Measurements from ENCODE around the gene NECAB3. TPM values are rescaled to one million over a fixed set of nuclear protein-coding genes. Genes with fewer than 3 reads are reported as not detected.
A peak's percentile ranks its signal among the peaks of the same experiment; 100 is the strongest.

Gene NECAB3
- total and polyA plus RNA-seq, 2 donors (not counting 3 experiments of a cell fraction or from before 2014, with no cell fraction given), result 18.1 to 22.4 TPM

- H3K9ac ChIP-seq (replicated peaks; ENCODE audit: extremely low read depth, insufficient read depth, low read length), result no peak within 1 kb of the TSS
- H3K9me3 ChIP-seq (replicated peaks; ENCODE audit: control insufficient read depth, insufficient read depth, low read length), result no peaks in the 10 kb centered on the region
- H4K20me1 ChIP-seq (replicated peaks; ENCODE audit: control insufficient read depth, extremely low read depth, insufficient read depth, low read length), result no peaks in the 10 kb centered on the region
- peak; percentile 100 for FAIRE-seq
- ChIA-PET CTCF (interaction anchor here (0.7 to 2.7 kb wide), 6 partner anchors 12 to 273 kb away, joined by 3 to 10 read pairs (median 4); partner anchors contain the start of gene ZNF341), POLR2A (no interaction called here)
- dilution Hi-C loops (cut with MboI; ENCODE audit: extremely low pct_ligation_motif_present, low sequenced_read_pairs) (no loop called here), intact Hi-C loops (cut with micrococcal nuclease) (no loop called here)
- H2AFZ ChIP-seq (ENCODE audit: low read depth, low read length), result peak within 1 kb of the TSS; percentile 94
- no TSS peak for BruUV-seq (replicated peaks)
- H3K4me2 ChIP-seq (ENCODE audit: insufficient read depth, low read length), result peak within 1 kb of the TSS; percentile 29
- TF ChIP-seq POLR2AphosphoS5 (IDR thresholded peaks at IDR 0.05; ENCODE audit: insufficient read depth, low read depth, low read length), result peak; percentile 56
- peak; percentile 56 for TF ChIP-seq POLR2A (IDR thresholded peaks at IDR 0.05; ENCODE audit: low read depth, low read length)
- no peak for TF ChIP-seq MYC (IDR thresholded peaks at IDR 0.05; ENCODE audit: low read depth, low read length)
- no peaks in the 10 kb centered on the region for H3K9me1 ChIP-seq (replicated peaks; ENCODE audit: control insufficient read depth, extremely low read depth, insufficient read depth, low read length)
- peak; percentile 97 for DNase-seq (ENCODE audit: low read depth, low spot score)
- H3K79me2 ChIP-seq (ENCODE audit: control insufficient read depth, insufficient read depth, low read length), result no peaks in the 10 kb centered on the region
- no peaks in the 10 kb centered on the region for H3K36me3 ChIP-seq (ENCODE audit: control insufficient read depth in 2 of 2, extremely low read depth in 1 of 2, insufficient read depth in 2 of 2, low read length in 2 of 2)
- H3K27ac ChIP-seq (ENCODE audit: insufficient read depth, low read depth, low read length), result no peak within 1 kb of the TSS
- peaks cover 2% of the 10 kb centered on the region for H3K4me1 ChIP-seq (ENCODE audit: control insufficient read depth, extremely low read depth, insufficient read depth, low read length)
- H3K4me3 ChIP-seq (replicated peaks in 1 of 3; ENCODE audit: insufficient read depth in 1 of 3, low read depth in 1 of 3, low read length in 3 of 3), result peak within 1 kb of the TSS in 2 of 3 experiments; percentile 34 to 68
- no peaks in the 10 kb centered on the region for H3K27me3 ChIP-seq (ENCODE audit: control insufficient read depth in 2 of 2, insufficient read depth in 2 of 2, low read length in 2 of 2)
These were observed 45.9 kb upstream of the NECAB3 start, which contains the start of gene PXMP4 for GRCh38 chr20:33719989-33720709. TSS of gene PXMP4 (minus strand) at chr20:33720310. CDS start at chr20:33720207, 103 bp downstream.

GRCh38 chr20:33719277-33719988 is 45.2 kb upstream of the NECAB3 start:
- peak overlapping the region; percentile 67 for H2AFZ ChIP-seq (ENCODE audit: low read depth, low read length)
- H3K27me3 ChIP-seq (ENCODE audit: control insufficient read depth in 2 of 2, insufficient read depth in 2 of 2, low read length in 2 of 2), result no peaks in the 10 kb centered on the region
- DNase-seq (ENCODE audit: low read depth, low spot score), result no peak
- H3K9me1 ChIP-seq (replicated peaks; ENCODE audit: control insufficient read depth, extremely low read depth, insufficient read depth, low read length), result no peaks in the 10 kb centered on the region
- dilution Hi-C loops (cut with MboI; ENCODE audit: extremely low pct_ligation_motif_present, low sequenced_read_pairs) (no loop called here), intact Hi-C loops (cut with micrococcal nuclease) (no loop called here)
- no peaks in the 10 kb centered on the region for H3K9me3 ChIP-seq (replicated peaks; ENCODE audit: control insufficient read depth, insufficient read depth, low read length)
- no peaks in the 10 kb centered on the region for H4K20me1 ChIP-seq (replicated peaks; ENCODE audit: control insufficient read depth, extremely low read depth, insufficient read depth, low read length)
- H3K4me2 ChIP-seq (ENCODE audit: insufficient read depth, low read length), result peak overlapping the region; percentile 14
- POLR2A ChIA-PET, result no interaction called here
- no peaks in the 10 kb centered on the region for H3K79me2 ChIP-seq (ENCODE audit: control insufficient read depth, insufficient read depth, low read length)
- no peak for FAIRE-seq
- peaks cover 2% of the 10 kb centered on the region for H3K4me1 ChIP-seq (ENCODE audit: control insufficient read depth, extremely low read depth, insufficient read depth, low read length)
- no peak overlapping the region for H3K27ac ChIP-seq (ENCODE audit: insufficient read depth, low read depth, low read length)
- TF ChIP-seq POLR2AphosphoS5 (IDR thresholded peaks at IDR 0.05; ENCODE audit: insufficient read depth, low read depth, low read length) (no peak), EZH2 (IDR thresholded peaks at IDR 0.05; ENCODE audit: borderline replicate concordance, low read depth, low read length, severe bottlenecking) (no peak), MAX (IDR thresholded peaks at IDR 0.05; ENCODE audit: insufficient read depth, insufficient read length) (no peak), CTCF (IDR thresholded peaks at IDR 0.05; ENCODE audit: extremely low read depth in 1 of 2, insufficient read depth in 1 of 2, low read depth in 1 of 2, low read length in 2 of 2) (no peak), FOS (IDR thresholded peaks at IDR 0.05; ENCODE audit: borderline replicate concordance, insufficient read depth, low read length) (no peak), GATA2 (IDR thresholded peaks at IDR 0.05; ENCODE audit: insufficient read depth, insufficient read length, low read depth, low read length) (no peak), JUN (IDR thresholded peaks at IDR 0.05; ENCODE audit: borderline replicate concordance, insufficient read depth, insufficient read length, low read depth) (no peak), POLR2A (IDR thresholded peaks at IDR 0.05; ENCODE audit: low read depth, low read length) (no peak), MYC (IDR thresholded peaks at IDR 0.05; ENCODE audit: low read depth, low read length) (no peak)
- H3K9ac ChIP-seq (replicated peaks; ENCODE audit: extremely low read depth, insufficient read depth, low read length), result no peak overlapping the region
- CTCF ChIA-PET, result interaction anchor here (1.0 to 2.7 kb wide), 5 partner anchors 12 to 195 kb away, joined by 3 to 10 read pairs (median 4); partner anchors contain the start of gene ZNF341
- H3K4me3 ChIP-seq (replicated peaks in 1 of 3; ENCODE audit: insufficient read depth in 1 of 3, low read depth in 1 of 3, low read length in 3 of 3), result peak overlapping the region in 2 of 3 experiments; percentile 34 to 68
- H3K36me3 ChIP-seq (ENCODE audit: control insufficient read depth in 2 of 2, extremely low read depth in 1 of 2, insufficient read depth in 2 of 2, low read length in 2 of 2), result no peaks in the 10 kb centered on the region
- TSS peak; percentile 85 for BruUV-seq (replicated peaks)

Measured in endothelial cell of umbilical vein (primary cell).